ENCODE measurements around the gene EPHB2.

- TF ChIP-seq CREB1 (IDR thresholded peaks at IDR 0.05; ENCODE audit: low read depth) (no peak), REST (IDR thresholded peaks at IDR 0.05; ENCODE audit: low read depth) (no peak), TAF1 (IDR thresholded peaks at IDR 0.05; ENCODE audit: low read depth) (no peak), EP300 (IDR thresholded peaks at IDR 0.05; ENCODE audit: borderline replicate concordance) (no peak), EGR1 (IDR thresholded peaks at IDR 0.05) (no peak), YY1 (IDR thresholded peaks at IDR 0.05; ENCODE audit: low read depth) (no peak), RAD21 (IDR thresholded peaks at IDR 0.05; ENCODE audit: low read depth) (no peak), TEAD4 (IDR thresholded peaks at IDR 0.05) (no peak), MAX (IDR thresholded peaks at IDR 0.05) (no peak)
These were observed 1.9 kb upstream of the EPHB2 start for GRCh38 chr1:22708777-22709176.

Data from Ishikawa (cell line).